HG02885 (cell line): Measurements from ENCODE around the gene PTPN11.
"Not testable (repeated sequence)": the region's sequence is repeated elsewhere in the genome, so short reads cannot be mapped to it uniquely, and the experiment has no call there.

ENCODE experiments used
- ATAC-seq: cut with Tn5 transposase; IDR thresholded peaks from one replicate; pipeline ENCODE4 v1.9.1; 2021; ENCODE audit warnings: mild to moderate bottlenecking; ENCODE audit not compliant: unreplicated experiment, poor library complexity

Gene PTPN11

GRCh38 chr12:112503512-112503911 is 84.8 kb downstream of the PTPN11 start:
- ATAC-seq: no peak

GRCh38 chr12:112506513-112507166 is 87.9 kb downstream of the PTPN11 start:
- ATAC-seq: no peak

- ATAC-seq: no peak
Measured at GRCh38 chr12:112513471-112513870, 94.7 kb downstream of the PTPN11 start.

- ATAC-seq: no peak
Measured at GRCh38 chr12:112514456-112514855, 95.7 kb downstream of the PTPN11 start.

- no peak for ATAC-seq
Measured at GRCh38 chr12:112514926-112515642, 96.3 kb downstream of the PTPN11 start.

- ATAC-seq: no peak
Measured at GRCh38 chr12:112515868-112516267, 97.1 kb downstream of the PTPN11 start.

GRCh38 chr12:112517730-112518364 is 99.1 kb downstream of the PTPN11 start:
- ATAC-seq: no peak

- no peak for ATAC-seq
Measured at GRCh38 chr12:112518365-112518735, 99.6 kb downstream of the PTPN11 start.

- not testable (repeated sequence) for ATAC-seq
Measured at GRCh38 chr12:112519841-112520340, 101.1 kb downstream of the PTPN11 start.

GRCh38 chr12:112523856-112524255 is 105.1 kb downstream of the PTPN11 start:
- no peak for ATAC-seq

GRCh38 chr12:112524269-112524668 is 105.5 kb downstream of the PTPN11 start:
- no peak for ATAC-seq

- ATAC-seq: no peak
Measured at GRCh38 chr12:112524676-112525425, 106.1 kb downstream of the PTPN11 start.

- no peak for ATAC-seq
Measured at GRCh38 chr12:112525426-112525809, 106.7 kb downstream of the PTPN11 start.

- no peak for ATAC-seq
Measured at GRCh38 chr12:112527082-112527481, 108.3 kb downstream of the PTPN11 start.

GRCh38 chr12:112527501-112527900 is 108.8 kb downstream of the PTPN11 start:
- ATAC-seq: no peak

- ATAC-seq: no peak
Measured at GRCh38 chr12:112528521-112528920, 109.8 kb downstream of the PTPN11 start.

GRCh38 chr12:112530941-112531340 is 112.2 kb downstream of the PTPN11 start:
- ATAC-seq: no peak

GRCh38 chr12:112532106-112532505 is 113.4 kb downstream of the PTPN11 start:
- no peak for ATAC-seq

GRCh38 chr12:112533528-112533927 is 114.8 kb downstream of the PTPN11 start:
- ATAC-seq: no peak

- ATAC-seq: no peak
Measured at GRCh38 chr12:112535017-112535416, 116.3 kb downstream of the PTPN11 start.
